GM12878 (cell line): Measurements from ENCODE around the gene FIG4. TPM values are rescaled to one million over a fixed set of nuclear protein-coding genes. Genes with fewer than 3 reads are reported as not detected.

Experiments
- ATF3 ChIP-seq: IDR thresholded peaks from 2 replicates; pipeline ENCODE4 v1.6.1; 2011; ENCODE audit warnings: low read depth, mild to moderate bottlenecking, low read length, moderate library complexity, borderline replicate concordance; ENCODE audit errors: extremely low read depth
- ATF7 ChIP-seq: fragments of 450-650 bp; IDR thresholded peaks from 2 replicates; pipeline ENCODE4 v1.6.1; 2016; ENCODE audit warnings: low read depth, mild to moderate bottlenecking
- CBX5 ChIP-seq: sonication (generic); IDR thresholded peaks from 2 replicates; pipeline ENCODE4 v1.6.1; 2016; ENCODE audit warnings: low read depth, moderate library complexity, mild to moderate bottlenecking, inconsistent platforms
- CEBPZ ChIP-seq: fragments of 150-350 bp; IDR thresholded peaks from 2 replicates; pipeline ENCODE4 v1.6.1; 2016; ENCODE audit warnings: low read depth, low read length
- CHD4 ChIP-seq: fragments of 200-600 bp; sonication (generic); IDR thresholded peaks from 2 replicates; pipeline ENCODE4 v1.6.1; 2016; ENCODE audit warnings: mild to moderate bottlenecking
- CREB1 ChIP-seq: IDR thresholded peaks from 2 replicates; pipeline ENCODE4 v1.6.1; 2012; ENCODE audit warnings: low read depth, mild to moderate bottlenecking, inconsistent platforms
- CREM ChIP-seq: IDR thresholded peaks from 2 replicates; pipeline ENCODE4 v1.6.1; 2014; ENCODE audit warnings: antibody characterized with exemption, low read depth
- E2F4 ChIP-seq: IDR thresholded peaks from 2 replicates; pipeline ENCODE4 v1.6.1; 2012; ENCODE audit warnings: low read depth, low read length, improper control_type of control experiment
- E2F8 ChIP-seq: fragments of 450-650 bp; IDR thresholded peaks from 2 replicates; pipeline ENCODE4 v1.6.1; 2018; ENCODE audit warnings: mild to moderate bottlenecking, low read depth, moderate library complexity; ENCODE audit not compliant: partially characterized antibody
- FOS ChIP-seq: IDR thresholded peaks from 3 replicates; pipeline ENCODE4 v1.6.1; 2011; ENCODE audit warnings: borderline replicate concordance; ENCODE audit not compliant: insufficient read length; ENCODE audit errors: extremely low read depth
- IRF4 ChIP-seq: IDR thresholded peaks from 2 replicates; pipeline ENCODE4 v1.6.1; 2011; ENCODE audit warnings: low read depth, low read length
- KDM1A ChIP-seq: fragments of 200-600 bp; sonication (generic); IDR thresholded peaks from 2 replicates; pipeline ENCODE4 v1.6.1; 2016; ENCODE audit warnings: borderline replicate concordance
- MEF2B ChIP-seq: fragments of 450-650 bp; IDR thresholded peaks from 2 replicates; pipeline ENCODE4 v1.6.1; 2018; ENCODE audit warnings: mild to moderate bottlenecking, moderate library complexity; ENCODE audit not compliant: partially characterized antibody, poor library complexity, severe bottlenecking
- MXI1 ChIP-seq: fragments of 150-350 bp; IDR thresholded peaks from 2 replicates; pipeline ENCODE4 v1.6.1; 2011; ENCODE audit warnings: low read depth, mild to moderate bottlenecking, inconsistent platforms, low read length, improper control_type of control experiment
- NFIC ChIP-seq: IDR thresholded peaks from 2 replicates; pipeline ENCODE4 v1.6.1; 2012; ENCODE audit warnings: low read depth, mild to moderate bottlenecking, inconsistent platforms, low read length, moderate library complexity
- NR2F1 ChIP-seq: fragments of 450-650 bp; conservative IDR thresholded peaks from 2 replicates; pipeline ENCODE4 v1.6.1; 2017; ENCODE audit warnings: mild to moderate bottlenecking
- RFX5 ChIP-seq: IDR thresholded peaks from 2 replicates; pipeline ENCODE4 v1.6.1; 2011; ENCODE audit warnings: low read depth, low read length, improper control_type of control experiment
- TCF12 ChIP-seq: IDR thresholded peaks from 2 replicates; pipeline ENCODE4 v1.6.1; 2011; ENCODE audit warnings: low read depth, mild to moderate bottlenecking, low read length
- ZNF207 ChIP-seq: fragments of 450-650 bp; IDR thresholded peaks from 2 replicates; pipeline ENCODE4 v1.6.1; 2014; ENCODE audit warnings: antibody characterized with exemption, mild to moderate bottlenecking, borderline replicate concordance
- polyA plus RNA-seq, 11 experiments: library from polyadenylated mRNA; depleted of rRNA in 4 of 11; unstranded in 6 of 11; stranded (reverse) in 5 of 11; fragments of >200 nt; fragmentation: Nextera tagmentation in 4 of 11; fragmentation: Illumina TruSeq in 1 of 11; extraction: Ambion mirVana in 4 of 11; extraction: Trizol in 1 of 11; gene quantifications; 1 replicate in 1 of 11; 2 replicates in 10 of 11; pipeline versions ENCODE4 v1.2.1 to v1.2.3, GENCODE V29; 2011 to 2016; ENCODE audit warnings: inconsistent platforms in 2 of 11, missing spikeins in 2 of 11, low read depth in 1 of 11
- total RNA-seq, 4 experiments: library from RNA; depleted of rRNA in 3 of 4; stranded (reverse); fragments of >200 nt in 3 of 4; fragmentation: Illumina TruSeq in 1 of 4; extraction: Trizol in 1 of 4; gene quantifications; 2 replicates each; pipeline versions ENCODE4 v1.2.1 to v1.2.3, GENCODE V29; 2013 to 2021

The FIG4 gene
- total and polyA plus RNA-seq, 10 of the 15 experiments (the other 5 are each of a cell fraction or from before 2014, with no cell fraction given), result 3.8 to 23.2 (median 11.8) TPM

GRCh38 chr6:109690373-109690736 lies 741 bp upstream of the FIG4 start (continued):
- TF ChIP-seq CEBPZ, result no peak
- no peak for TF ChIP-seq E2F4
- TF ChIP-seq MEF2B, result peak; percentile 62
- no peak for TF ChIP-seq ATF7
- no peak for TF ChIP-seq IRF4
- TF ChIP-seq ZNF207, result no peak
- TF ChIP-seq NR2F1, result no peak
- peak; percentile 40 for TF ChIP-seq MXI1
- TF ChIP-seq RFX5, result no peak
- TF ChIP-seq CREM, result no peak
- TF ChIP-seq ATF3, result no peak
- TF ChIP-seq FOS, result no peak
- 0 out of 2 replicates have a peak, but pooled peaks have one; percentile 20 for TF ChIP-seq TCF12
- TF ChIP-seq CHD4, result no peak
- TF ChIP-seq E2F8, result no peak
- TF ChIP-seq KDM1A, result no peak
- TF ChIP-seq NFIC, result no peak
- TF ChIP-seq CBX5, result no peak
- no peak for TF ChIP-seq CREB1
- TF ChIP-seq, all 136 proteins: peak for 5
